ENCODE results near the gene RDH16.

Gene RDH16

DNA sequence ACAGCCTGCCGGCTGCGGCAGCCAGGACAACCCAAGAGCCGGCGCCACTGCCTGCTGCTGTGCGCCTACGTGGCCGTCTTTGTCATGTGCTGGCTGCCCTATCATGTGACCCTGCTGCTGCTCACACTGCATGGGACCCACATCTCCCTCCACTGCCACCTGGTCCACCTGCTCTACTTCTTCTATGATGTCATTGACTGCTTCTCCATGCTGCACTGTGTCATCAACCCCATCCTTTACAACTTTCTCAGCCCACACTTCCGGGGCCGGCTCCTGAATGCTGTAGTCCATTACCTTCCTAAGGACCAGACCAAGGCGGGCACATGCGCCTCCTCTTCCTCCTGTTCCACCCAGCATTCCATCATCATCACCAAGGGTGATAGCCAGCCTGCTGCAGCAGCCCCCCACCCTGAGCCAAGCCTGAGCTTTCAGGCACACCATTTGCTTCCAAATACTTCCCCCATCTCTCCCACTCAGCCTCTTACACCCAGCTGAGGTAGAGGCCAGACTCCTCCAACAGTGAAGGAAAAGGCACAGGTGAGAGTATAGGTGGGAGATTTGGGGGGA, 38.6 kb upstream of the RDH16 start:
- in situ Hi-C loops (cut with HindIII; ENCODE audit: low sequenced_read_pairs) = no loop called here
- DNase-seq (ENCODE audit: low read depth, low spot score) = no peak
- no peak overlapping the region for H3K4me3 ChIP-seq (ENCODE audit: low read depth, low read length)
- no peak for TF ChIP-seq CTCF (IDR thresholded peaks at IDR 0.05; ENCODE audit: low read depth, low read length)

- DNase-seq (ENCODE audit: low read depth, low spot score) = no peak
- no peak for TF ChIP-seq CTCF (IDR thresholded peaks at IDR 0.05; ENCODE audit: low read depth, low read length)
- in situ Hi-C loops (cut with HindIII; ENCODE audit: low sequenced_read_pairs) = no loop called here
- no peak overlapping the region for H3K4me3 ChIP-seq (ENCODE audit: low read depth, low read length)
Measured at GRCh38 chr12:56995201-56995929, 38.0 kb upstream of the RDH16 start.

GRCh38 chr12:56994231-56994746, 36.9 kb upstream of the RDH16 start:
- H3K4me3 ChIP-seq (ENCODE audit: low read depth, low read length) = no peak overlapping the region
- TF ChIP-seq CTCF (IDR thresholded peaks at IDR 0.05; ENCODE audit: low read depth, low read length) = no peak
- DNase-seq (ENCODE audit: low read depth, low spot score) = no peak
- in situ Hi-C loops (cut with HindIII; ENCODE audit: low sequenced_read_pairs) = no loop called here

DNA sequence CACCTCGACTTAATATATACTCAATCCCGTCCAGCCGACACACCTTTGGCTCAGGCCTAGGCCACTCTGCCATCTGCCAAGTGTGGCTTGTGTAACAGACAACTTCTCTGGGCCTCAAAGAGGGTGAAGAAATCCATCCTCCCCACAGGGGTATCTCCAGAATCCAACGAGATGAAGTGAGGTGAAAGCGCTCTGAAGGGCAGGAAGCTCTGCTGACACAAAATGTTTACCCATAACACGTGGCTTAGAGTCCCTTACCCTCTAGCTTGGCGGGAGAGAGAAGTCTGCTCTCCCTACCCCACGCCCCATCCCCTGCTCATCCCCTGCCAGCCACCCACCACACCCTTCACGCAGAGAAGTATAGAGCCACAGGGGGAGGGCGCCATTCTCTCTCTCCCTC, 35.9 kb upstream of the RDH16 start:
- no peak for DNase-seq (ENCODE audit: low read depth, low spot score)
- H3K4me3 ChIP-seq (ENCODE audit: low read depth, low read length) = no peak overlapping the region
- in situ Hi-C loops (cut with HindIII; ENCODE audit: low sequenced_read_pairs) = no loop called here
- no peak for TF ChIP-seq CTCF (IDR thresholded peaks at IDR 0.05; ENCODE audit: low read depth, low read length)

GRCh38 chr12:56991319-56992246, 34.2 kb upstream of the RDH16 start:
- no peak overlapping the region for H3K4me3 ChIP-seq (ENCODE audit: low read depth, low read length)
- in situ Hi-C loops (cut with HindIII; ENCODE audit: low sequenced_read_pairs) = no loop called here
- DNase-seq (ENCODE audit: low read depth, low spot score) = no peak
- no peak for TF ChIP-seq CTCF (IDR thresholded peaks at IDR 0.05; ENCODE audit: low read depth, low read length)

DNA sequence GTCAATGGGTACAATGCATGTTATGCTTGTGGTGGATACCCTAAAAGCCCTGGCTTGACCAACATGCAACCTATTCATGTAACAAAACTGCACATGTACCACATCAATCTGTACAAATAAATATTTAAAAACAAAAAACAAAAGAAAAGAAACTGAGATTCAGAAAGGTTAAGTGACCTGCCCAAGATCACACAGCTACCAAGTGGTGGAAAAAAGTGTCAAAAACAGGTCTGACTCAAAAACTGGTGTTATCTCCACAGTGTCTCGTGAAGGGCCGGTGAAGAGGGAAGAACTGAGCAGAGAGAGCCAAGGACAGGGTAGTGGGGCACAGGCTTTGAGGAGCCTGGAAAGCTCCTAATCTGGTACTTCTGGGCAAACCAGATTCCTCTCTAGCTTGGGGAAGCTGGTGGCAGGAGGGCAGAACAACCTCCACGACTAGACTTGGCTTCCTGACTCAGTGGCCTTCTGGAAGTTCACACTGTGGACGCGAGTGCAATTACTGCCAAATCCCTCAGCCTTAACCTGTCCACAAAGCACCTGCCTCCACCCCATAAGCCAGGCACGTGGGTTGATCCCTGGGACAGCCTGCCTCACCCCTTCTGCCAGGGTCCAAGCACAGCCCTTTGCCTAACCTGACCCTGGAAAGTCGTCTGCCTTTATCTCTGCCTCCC, 33.4 kb upstream of the RDH16 start:
- TF ChIP-seq CTCF (IDR thresholded peaks at IDR 0.05; ENCODE audit: low read depth, low read length) = no peak
- no peak for DNase-seq (ENCODE audit: low read depth, low spot score)
- in situ Hi-C loops (cut with HindIII; ENCODE audit: low sequenced_read_pairs) = no loop called here
- H3K4me3 ChIP-seq (ENCODE audit: low read depth, low read length) = no peak overlapping the region
